ENCODE measurements around the gene EME2.

EME2 gene

GRCh38 chr16:1771864-1772361 is 697 bp upstream of the EME2 start:
- peaks cover 64% of the 10 kb centered on the region for H3K36me3 ChIP-seq (ENCODE audit: insufficient read depth, low read length)
- DNase-seq (no peak), ATAC-seq (ENCODE audit: insufficient read depth, low read depth) (no peak)
- peak overlapping the region; percentile 83 for H3K27ac ChIP-seq (ENCODE audit: low read length)
- peak overlapping the region; percentile 99 for H3K9ac ChIP-seq (ENCODE audit: low read depth, low read length)
- TF ChIP-seq EZH2 (IDR thresholded peaks at IDR 0.05; ENCODE audit: borderline replicate concordance, low read depth, low read length, severe bottlenecking) (no peak), CTCF (IDR thresholded peaks at IDR 0.05; ENCODE audit: borderline replicate concordance, extremely low read depth, low read length, poor library complexity, severe bottlenecking) (no peak)
- H3K4me1 ChIP-seq (ENCODE audit: insufficient read depth, low read length) = peaks cover 32% of the 10 kb centered on the region
- H4K20me1 ChIP-seq (ENCODE audit: insufficient read depth, low read length) = peaks cover 39% of the 10 kb centered on the region
- peak overlapping the region; percentile 98 for H3K4me2 ChIP-seq (ENCODE audit: insufficient read depth, low read length)
- peak overlapping the region; percentile 54 to 90; a peak in 3 of 4 replicates for H3K4me3 ChIP-seq (ENCODE audit: low read depth in 1 of 2, low read length in 2 of 2)
- no peaks in the 10 kb centered on the region for H3K27me3 ChIP-seq (ENCODE audit: insufficient read depth, low read length, poor library complexity)
- peak overlapping the region; percentile 93; the same call in 1 of the 2 replicates for H2AFZ ChIP-seq (ENCODE audit: low read depth, low read length)
- no peaks in the 10 kb centered on the region for H3K9me3 ChIP-seq (ENCODE audit: insufficient read depth, low read length, severe bottlenecking)
- H3K79me2 ChIP-seq (ENCODE audit: insufficient read depth, low read length) = peaks cover 44% of the 10 kb centered on the region

- H3K27ac ChIP-seq (ENCODE audit: low read length) = peak within 1 kb of the TSS; percentile 83
- peaks cover 48% of the 10 kb centered on the region for H4K20me1 ChIP-seq (ENCODE audit: insufficient read depth, low read length)
- peaks cover 44% of the 10 kb centered on the region for H3K79me2 ChIP-seq (ENCODE audit: insufficient read depth, low read length)
- peak within 1 kb of the TSS; percentile 99 for H3K9ac ChIP-seq (ENCODE audit: low read depth, low read length)
- peak within 1 kb of the TSS; percentile 98 for H3K4me2 ChIP-seq (ENCODE audit: insufficient read depth, low read length)
- TF ChIP-seq CTCF (IDR thresholded peaks at IDR 0.05; ENCODE audit: borderline replicate concordance, extremely low read depth, low read length, poor library complexity, severe bottlenecking) = peak; percentile 79
- no peak for TF ChIP-seq EZH2 (IDR thresholded peaks at IDR 0.05; ENCODE audit: borderline replicate concordance, low read depth, low read length, severe bottlenecking)
- peak within 1 kb of the TSS; percentile 93 for H2AFZ ChIP-seq (ENCODE audit: low read depth, low read length)
- DNase-seq = peak; percentile 83
- H3K36me3 ChIP-seq (ENCODE audit: insufficient read depth, low read length) = peaks cover 64% of the 10 kb centered on the region
- no peaks in the 10 kb centered on the region for H3K9me3 ChIP-seq (ENCODE audit: insufficient read depth, low read length, severe bottlenecking)
- peak within 1 kb of the TSS; percentile 54 to 90 for H3K4me3 ChIP-seq (ENCODE audit: low read depth in 1 of 2, low read length in 2 of 2)
- H3K27me3 ChIP-seq (ENCODE audit: insufficient read depth, low read length, poor library complexity) = no peaks in the 10 kb centered on the region
- ATAC-seq (ENCODE audit: insufficient read depth, low read depth) = peak; percentile 68
- peaks cover 32% of the 10 kb centered on the region for H3K4me1 ChIP-seq (ENCODE audit: insufficient read depth, low read length)
These were observed 495 bp downstream of the EME2 start, which contains the start of gene MRPS34 for GRCh38 chr16:1772908-1773702. MRPS34 (minus strand) TSS chr16:1773134; CDS start chr16:1773119, 15 bp downstream.

DNA sequence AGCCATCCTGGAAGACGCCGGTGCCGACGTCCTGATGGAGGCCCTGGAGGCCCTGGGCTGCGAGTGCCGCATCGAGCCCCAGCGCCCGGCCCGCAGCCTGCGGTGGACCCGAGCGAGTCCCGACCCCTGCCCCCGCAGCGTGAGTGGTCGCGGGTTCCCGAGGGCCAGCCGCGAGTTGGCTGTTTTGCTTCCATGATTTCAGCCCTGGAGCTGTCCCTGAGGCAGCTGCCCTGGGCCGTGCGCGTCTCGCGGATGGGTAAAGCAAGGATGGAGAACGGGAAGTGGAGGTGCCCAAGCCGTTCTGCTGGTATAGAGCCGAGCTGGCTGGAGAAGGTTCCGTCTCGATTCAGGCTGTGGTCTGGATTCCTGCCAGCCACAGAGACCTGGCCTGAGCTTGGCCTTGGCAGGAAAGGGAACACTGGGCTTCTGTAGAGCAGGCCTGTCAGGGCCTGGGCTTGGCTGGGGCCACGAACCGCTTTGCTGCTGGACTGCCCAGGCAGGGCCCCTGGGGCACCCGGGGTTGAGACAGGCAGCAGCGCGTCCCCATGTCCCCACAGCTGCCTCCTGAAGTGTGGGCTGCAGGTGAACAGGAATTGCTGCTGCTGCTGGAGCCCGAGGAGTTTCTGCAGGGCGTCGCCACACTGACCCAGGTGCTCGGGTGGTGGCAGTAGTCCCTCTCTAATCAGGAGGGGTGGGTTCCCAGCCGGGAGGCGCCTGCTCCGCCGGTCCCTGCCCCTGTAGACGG is 1.3 kb downstream of the EME2 start:
- no peaks in the 10 kb centered on the region for H3K27me3 ChIP-seq (ENCODE audit: insufficient read depth, low read length, poor library complexity)
- H3K27ac ChIP-seq (ENCODE audit: low read length) = peak overlapping the region; percentile 83
- DNase-seq = no peak
- H3K9me3 ChIP-seq (ENCODE audit: insufficient read depth, low read length, severe bottlenecking) = no peaks in the 10 kb centered on the region
- H3K36me3 ChIP-seq (ENCODE audit: insufficient read depth, low read length) = peaks cover 63% of the 10 kb centered on the region
- H3K4me2 ChIP-seq (ENCODE audit: insufficient read depth, low read length) = peak overlapping the region; percentile 98
- ATAC-seq (ENCODE audit: insufficient read depth, low read depth) = peak; percentile 25
- H3K4me3 ChIP-seq (ENCODE audit: low read depth in 1 of 2, low read length in 2 of 2) = peak overlapping the region; percentile 54 to 90
- peak overlapping the region; percentile 93 for H2AFZ ChIP-seq (ENCODE audit: low read depth, low read length)
- H3K4me1 ChIP-seq (ENCODE audit: insufficient read depth, low read length) = peaks cover 32% of the 10 kb centered on the region
- H3K79me2 ChIP-seq (ENCODE audit: insufficient read depth, low read length) = peaks cover 47% of the 10 kb centered on the region
- H4K20me1 ChIP-seq (ENCODE audit: insufficient read depth, low read length) = peaks cover 52% of the 10 kb centered on the region
- TF ChIP-seq CTCF (IDR thresholded peaks at IDR 0.05; ENCODE audit: borderline replicate concordance, extremely low read depth, low read length, poor library complexity, severe bottlenecking) (no peak), EZH2 (IDR thresholded peaks at IDR 0.05; ENCODE audit: borderline replicate concordance, low read depth, low read length, severe bottlenecking) (no peak)
- peak overlapping the region; percentile 99 for H3K9ac ChIP-seq (ENCODE audit: low read depth, low read length)
